GM10266 (cell line): ENCODE measurements around the gene FNDC3A.

Source experiments
- DNase-seq: peaks from one replicate; pipeline ENCODE4 v3.0.0; 2012; ENCODE audit errors: extremely low spot score
- CTCF ChIP-seq: IDR thresholded peaks from 2 replicates; pipeline ENCODE4 v1.5.1; 2012; ENCODE audit warnings: mild to moderate bottlenecking, low read depth; ENCODE audit not compliant: control insufficient read depth, insufficient read depth; ENCODE audit errors: missing control alignments

FNDC3A gene, protein sequence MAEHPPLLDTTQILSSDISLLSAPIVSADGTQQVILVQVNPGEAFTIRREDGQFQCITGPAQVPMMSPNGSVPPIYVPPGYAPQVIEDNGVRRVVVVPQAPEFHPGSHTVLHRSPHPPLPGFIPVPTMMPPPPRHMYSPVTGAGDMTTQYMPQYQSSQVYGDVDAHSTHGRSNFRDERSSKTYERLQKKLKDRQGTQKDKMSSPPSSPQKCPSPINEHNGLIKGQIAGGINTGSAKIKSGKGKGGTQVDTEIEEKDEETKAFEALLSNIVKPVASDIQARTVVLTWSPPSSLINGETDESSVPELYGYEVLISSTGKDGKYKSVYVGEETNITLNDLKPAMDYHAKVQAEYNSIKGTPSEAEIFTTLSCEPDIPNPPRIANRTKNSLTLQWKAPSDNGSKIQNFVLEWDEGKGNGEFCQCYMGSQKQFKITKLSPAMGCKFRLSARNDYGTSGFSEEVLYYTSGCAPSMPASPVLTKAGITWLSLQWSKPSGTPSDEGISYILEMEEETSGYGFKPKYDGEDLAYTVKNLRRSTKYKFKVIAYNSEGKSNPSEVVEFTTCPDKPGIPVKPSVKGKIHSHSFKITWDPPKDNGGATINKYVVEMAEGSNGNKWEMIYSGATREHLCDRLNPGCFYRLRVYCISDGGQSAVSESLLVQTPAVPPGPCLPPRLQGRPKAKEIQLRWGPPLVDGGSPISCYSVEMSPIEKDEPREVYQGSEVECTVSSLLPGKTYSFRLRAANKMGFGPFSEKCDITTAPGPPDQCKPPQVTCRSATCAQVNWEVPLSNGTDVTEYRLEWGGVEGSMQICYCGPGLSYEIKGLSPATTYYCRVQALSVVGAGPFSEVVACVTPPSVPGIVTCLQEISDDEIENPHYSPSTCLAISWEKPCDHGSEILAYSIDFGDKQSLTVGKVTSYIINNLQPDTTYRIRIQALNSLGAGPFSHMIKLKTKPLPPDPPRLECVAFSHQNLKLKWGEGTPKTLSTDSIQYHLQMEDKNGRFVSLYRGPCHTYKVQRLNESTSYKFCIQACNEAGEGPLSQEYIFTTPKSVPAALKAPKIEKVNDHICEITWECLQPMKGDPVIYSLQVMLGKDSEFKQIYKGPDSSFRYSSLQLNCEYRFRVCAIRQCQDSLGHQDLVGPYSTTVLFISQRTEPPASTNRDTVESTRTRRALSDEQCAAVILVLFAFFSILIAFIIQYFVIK

DNA sequence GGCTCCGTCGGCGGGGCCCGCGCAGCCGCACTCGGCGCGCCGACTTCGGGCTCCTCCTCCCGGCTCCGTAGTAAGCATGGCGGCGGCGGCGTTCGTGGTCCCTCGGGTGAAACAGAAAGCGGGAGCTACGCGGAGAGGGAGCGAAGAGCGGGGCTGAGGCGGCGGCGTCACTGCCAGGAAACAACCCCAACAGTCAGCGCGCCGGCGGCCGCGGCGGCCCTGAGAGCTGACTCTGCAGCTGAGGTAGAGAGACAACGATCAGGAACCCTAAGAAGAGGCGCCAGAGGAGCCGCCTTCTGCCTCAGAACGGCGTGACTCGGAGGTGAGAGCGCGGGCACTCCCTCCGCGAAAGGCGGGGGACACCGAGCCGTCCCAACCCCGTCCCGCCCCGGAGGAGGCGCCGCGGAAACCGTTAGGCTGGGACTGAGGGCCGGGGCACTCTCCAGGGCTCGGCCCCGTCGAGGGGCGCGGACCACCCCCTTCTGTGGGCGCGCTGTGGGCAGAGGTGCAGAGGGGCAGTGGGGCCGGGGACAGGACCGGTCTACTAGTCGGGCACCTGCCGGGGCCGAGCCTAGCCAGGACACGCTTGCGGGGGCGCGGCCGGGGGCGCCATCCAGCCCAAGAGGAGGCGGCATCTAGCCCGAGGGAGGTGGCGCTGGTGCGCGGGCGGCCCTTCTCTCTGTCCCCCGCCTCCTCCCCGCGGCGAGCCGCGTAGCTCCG, at the start of gene FNDC3A:
Gene FNDC3A (plus strand): TSS at position 57 of the 720 bp plus-strand sequence. CDS start 30,279 bp downstream, outside the sequence.
- TF ChIP-seq CTCF = no peak
- peak; percentile 92 for DNase-seq

- no peak for DNase-seq
- TF ChIP-seq CTCF = no peak
Observed at GRCh38 chr13:48928757-48929430, 46.8 kb upstream of the FNDC3A start.

- no peak for DNase-seq
- TF ChIP-seq CTCF = no peak
Observed at GRCh38 chr13:48930918-48931317, 44.8 kb upstream of the FNDC3A start.

DNA sequence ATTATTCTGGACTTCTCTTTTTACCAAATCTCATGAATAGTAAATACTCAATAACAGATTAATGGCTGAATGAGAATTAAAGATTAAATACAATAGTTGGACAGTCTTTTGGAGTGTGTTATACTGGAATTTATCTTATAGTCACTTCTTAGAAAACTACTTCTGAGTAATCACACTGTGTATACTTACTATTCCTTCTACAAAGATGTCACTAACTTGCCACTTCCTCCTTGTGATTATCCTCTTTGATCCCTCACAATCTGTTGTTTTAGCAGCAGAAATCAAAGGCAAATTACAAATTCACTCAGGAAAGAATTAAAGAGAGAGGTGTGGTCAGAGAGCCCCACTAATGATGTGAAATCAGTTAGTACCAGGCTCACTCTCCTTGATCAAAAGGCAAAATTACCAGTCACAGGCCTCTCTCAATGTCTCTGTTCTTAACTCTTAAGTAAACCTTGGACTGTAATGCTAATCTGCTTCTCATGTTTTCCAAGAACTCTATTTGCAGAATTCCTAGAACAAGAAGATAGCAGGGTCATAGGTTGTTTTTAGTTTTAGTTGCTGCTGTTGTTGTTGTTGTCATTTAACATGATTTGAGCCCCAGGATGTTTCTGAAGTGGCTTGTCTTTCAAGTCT, 37.3 kb upstream of the FNDC3A start:
- DNase-seq = no peak

GRCh38 chr13:48939728-48940127, 36.0 kb upstream of the FNDC3A start:
- no peak for TF ChIP-seq CTCF
- no peak for DNase-seq

More for the DNA sequence above, 37.3 kb upstream of the FNDC3A start:
- no peak for TF ChIP-seq CTCF

GRCh38 chr13:48942131-48942530, 33.6 kb upstream of the FNDC3A start:
- DNase-seq = no peak

More at GRCh38 chr13:48942131-48942530, 33.6 kb upstream of the FNDC3A start:
- no peak for TF ChIP-seq CTCF
